ENCODE data around the gene TMEM175. TPM values are rescaled to one million over a fixed set of nuclear protein-coding genes. Genes with fewer than 3 reads are reported as not detected.

Gene TMEM175
- total RNA-seq, 1 donor from 2014 or later = 16.7 TPM

GRCh38 chr4:1004071-1004418, 71.8 kb downstream of the TMEM175 start:
- no peak for DNase-seq

- DNase-seq = no peak
Measured at GRCh38 chr4:1004557-1005485, 72.6 kb downstream of the TMEM175 start.

- no peak for DNase-seq
Measured at GRCh38 chr4:1006856-1007255, 74.6 kb downstream of the TMEM175 start.

Other genes starting within 250 kb of the TMEM175 start
- 3.7 TPM for gene SLC49A3, start 243.3 kb upstream of the TMEM175 start, total RNA-seq
- 62.0 TPM for gene PCGF3, start 226.6 kb upstream of the TMEM175 start, total RNA-seq
- gene CPLX1, start 106.3 kb upstream of the TMEM175 start, total RNA-seq = not detected
- 46.7 TPM for gene GAK, start 144 bp upstream of the TMEM175 start, total RNA-seq
- 8.6 TPM for gene DGKQ, start 41.1 kb downstream of the TMEM175 start, total RNA-seq
- gene IDUA, start 54.6 kb downstream of the TMEM175 start, total RNA-seq = 10.2 TPM
- gene SLC26A1, start 60.9 kb downstream of the TMEM175 start, total RNA-seq = 0.31 TPM
- gene FGFRL1, start 79.2 kb downstream of the TMEM175 start, total RNA-seq = 68.3 TPM
- 4.0 TPM for gene RNF212, start 181.1 kb downstream of the TMEM175 start, total RNA-seq
- 517 TPM for gene SPON2, start 240.1 kb downstream of the TMEM175 start, total RNA-seq

Measured in tongue (tissue), 2 donors.